ENCODE results near the gene NUDT3.
"Not testable (repeated sequence)": the region's sequence is repeated elsewhere in the genome, so short reads cannot be mapped to it uniquely, and the experiment has no call there.

NUDT3 gene

GRCh38 chr6:34285448-34286164 is 106.9 kb downstream of the NUDT3 start:
- no peak for DNase-seq (ENCODE audit: low read depth)

- DNase-seq (ENCODE audit: low read depth) = no peak
These were observed 107.7 kb downstream of the NUDT3 start for GRCh38 chr6:34284563-34285447.

GRCh38 chr6:34281702-34282334 is 110.7 kb downstream of the NUDT3 start:
- no peak for DNase-seq (ENCODE audit: low read depth)

- no peak for DNase-seq (ENCODE audit: low read depth)
These were observed 112.3 kb downstream of the NUDT3 start for GRCh38 chr6:34280216-34280615.

- DNase-seq (ENCODE audit: low read depth) = no peak
These were observed 113.6 kb downstream of the NUDT3 start for GRCh38 chr6:34278833-34279232.

- DNase-seq (ENCODE audit: low read depth) = no peak
These were observed 114.7 kb downstream of the NUDT3 start for GRCh38 chr6:34277763-34278112.

- DNase-seq (ENCODE audit: low read depth) = no peak
These were observed 115.3 kb downstream of the NUDT3 start for GRCh38 chr6:34276881-34277762.

GRCh38 chr6:34276191-34276590 is 116.3 kb downstream of the NUDT3 start:
- no peak for DNase-seq (ENCODE audit: low read depth)

- DNase-seq (ENCODE audit: low read depth) = no peak
These were observed 117.2 kb downstream of the NUDT3 start for GRCh38 chr6:34275128-34275804.

GRCh38 chr6:34274129-34274528 is 118.3 kb downstream of the NUDT3 start:
- no peak for DNase-seq (ENCODE audit: low read depth)

GRCh38 chr6:34273242-34273805 is 119.1 kb downstream of the NUDT3 start:
- no peak for DNase-seq (ENCODE audit: low read depth)

- DNase-seq (ENCODE audit: low read depth) = no peak
These were observed 120.2 kb downstream of the NUDT3 start for GRCh38 chr6:34272013-34272926.

- DNase-seq (ENCODE audit: low read depth) = not testable (repeated sequence)
These were observed 122.7 kb downstream of the NUDT3 start for GRCh38 chr6:34269658-34270341.

GRCh38 chr6:34269132-34269531 is 123.3 kb downstream of the NUDT3 start:
- DNase-seq (ENCODE audit: low read depth) = not testable (repeated sequence)

GRCh38 chr6:34267746-34268145 is 124.7 kb downstream of the NUDT3 start:
- no peak for DNase-seq (ENCODE audit: low read depth)

GRCh38 chr6:34263484-34263883 is 129.0 kb downstream of the NUDT3 start:
- DNase-seq (ENCODE audit: low read depth) = not testable (repeated sequence)

- DNase-seq (ENCODE audit: low read depth) = no peak
These were observed 131.7 kb downstream of the NUDT3 start for GRCh38 chr6:34260576-34261267.

GRCh38 chr6:34259529-34260069 is 132.9 kb downstream of the NUDT3 start:
- no peak for DNase-seq (ENCODE audit: low read depth)
